GM19099 (cell line): Measurements from ENCODE around the gene HEXIM2.
A peak's percentile ranks its signal among the peaks of the same experiment; 100 is the strongest.

Experiments
- POLR2A ChIP-seq: IDR thresholded peaks from 3 replicates; pipeline ENCODE4 v1.6.1; 2011; ENCODE audit warnings: low read depth; ENCODE audit not compliant: insufficient read length; ENCODE audit errors: extremely low read depth

Gene HEXIM2

DNA sequence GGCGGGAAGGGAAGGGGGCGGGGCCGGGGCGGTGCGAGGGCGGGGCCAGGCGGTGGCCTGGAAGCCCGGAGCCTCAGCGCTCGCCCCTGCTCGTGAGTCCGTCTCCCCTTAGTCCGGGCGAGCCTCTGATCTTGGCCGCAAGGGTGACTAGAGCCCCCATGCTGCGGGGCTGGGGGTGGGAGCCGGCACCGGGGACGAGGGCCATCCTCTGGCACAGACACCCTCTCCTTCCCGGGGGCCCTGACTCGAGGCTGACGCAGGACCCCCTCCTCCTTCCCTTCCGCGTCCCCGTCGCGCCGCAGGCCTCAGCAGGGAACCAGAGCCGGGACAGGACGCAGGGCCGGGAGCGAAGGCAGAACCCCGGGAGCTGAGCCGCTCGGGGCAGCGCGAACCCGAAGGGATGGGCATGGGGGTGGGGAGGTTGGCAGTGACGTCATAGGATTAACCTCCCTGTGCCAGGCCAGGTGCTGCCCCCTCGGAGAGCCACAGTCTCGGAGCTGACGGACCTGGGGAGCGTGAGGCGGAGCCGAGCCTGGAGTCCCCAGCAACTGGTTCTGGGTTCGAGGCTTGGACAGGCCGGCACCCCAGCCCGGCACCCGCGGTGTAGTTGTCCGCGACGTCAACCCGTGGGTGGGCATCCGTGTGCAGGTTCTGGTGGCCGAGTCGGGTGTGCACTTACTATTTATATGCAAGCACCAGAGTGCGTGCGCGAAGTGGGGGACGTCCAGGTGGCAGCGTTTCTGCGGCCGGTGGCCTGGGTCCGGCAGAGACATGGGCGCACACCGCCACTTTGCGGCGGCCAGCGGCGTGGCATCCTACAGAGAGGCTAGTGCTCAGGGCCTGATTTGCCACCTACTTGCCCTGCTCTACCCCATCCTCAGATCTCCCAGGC, 28.9 kb upstream of the HEXIM2 start:
- TF ChIP-seq POLR2A = peak; percentile 32

DNA sequence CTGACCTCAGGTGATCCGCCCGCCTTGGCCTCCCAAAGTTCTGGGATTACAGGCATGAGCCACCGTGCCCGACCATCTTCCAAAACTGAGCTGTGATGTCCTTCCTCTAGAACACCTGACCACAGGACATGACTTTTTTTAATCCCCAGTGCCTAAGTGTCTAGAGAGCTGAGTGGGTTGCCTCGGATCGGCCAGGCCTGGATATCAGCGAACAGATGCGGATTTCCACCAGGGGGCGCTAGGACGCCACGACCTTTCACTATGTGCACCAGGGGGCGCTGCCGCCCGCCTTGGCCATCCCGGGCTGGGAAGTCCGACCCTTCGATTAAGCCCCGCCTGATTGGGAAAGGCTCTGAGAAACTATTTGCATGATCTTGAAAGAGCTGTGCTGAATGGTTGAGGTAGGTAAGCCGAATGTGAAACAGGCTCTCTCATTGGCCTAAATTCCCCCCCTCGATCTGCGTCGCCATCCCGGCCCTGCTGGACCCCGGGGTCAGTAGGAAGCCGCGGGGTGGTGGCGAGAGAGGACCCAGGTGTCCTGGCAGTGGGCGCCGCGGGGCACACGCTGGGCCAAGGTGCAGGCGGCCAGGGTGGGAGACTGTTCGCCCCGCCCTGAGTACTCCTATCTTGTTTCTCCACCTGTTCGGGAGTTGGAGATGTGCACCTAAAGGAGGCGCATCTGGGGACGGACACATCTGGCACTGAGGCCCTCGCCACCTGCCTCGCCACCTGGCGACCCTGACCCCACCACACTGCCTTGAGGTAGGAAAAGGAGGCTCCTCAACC, 26.3 kb upstream of the HEXIM2 start, which contains the start of gene ACBD4:
TSS of gene ACBD4 (plus strand) at position 496 of the 786 bp plus-strand sequence. CDS start 458 bp downstream, outside the sequence.
- TF ChIP-seq POLR2A = peak; percentile 82

- no peak for TF ChIP-seq POLR2A
Measured at GRCh38 chr17:45135978-45136791, 25.5 kb upstream of the HEXIM2 start.

GRCh38 chr17:45136846-45137560, 24.7 kb upstream of the HEXIM2 start:
- TF ChIP-seq POLR2A = no peak

DNA sequence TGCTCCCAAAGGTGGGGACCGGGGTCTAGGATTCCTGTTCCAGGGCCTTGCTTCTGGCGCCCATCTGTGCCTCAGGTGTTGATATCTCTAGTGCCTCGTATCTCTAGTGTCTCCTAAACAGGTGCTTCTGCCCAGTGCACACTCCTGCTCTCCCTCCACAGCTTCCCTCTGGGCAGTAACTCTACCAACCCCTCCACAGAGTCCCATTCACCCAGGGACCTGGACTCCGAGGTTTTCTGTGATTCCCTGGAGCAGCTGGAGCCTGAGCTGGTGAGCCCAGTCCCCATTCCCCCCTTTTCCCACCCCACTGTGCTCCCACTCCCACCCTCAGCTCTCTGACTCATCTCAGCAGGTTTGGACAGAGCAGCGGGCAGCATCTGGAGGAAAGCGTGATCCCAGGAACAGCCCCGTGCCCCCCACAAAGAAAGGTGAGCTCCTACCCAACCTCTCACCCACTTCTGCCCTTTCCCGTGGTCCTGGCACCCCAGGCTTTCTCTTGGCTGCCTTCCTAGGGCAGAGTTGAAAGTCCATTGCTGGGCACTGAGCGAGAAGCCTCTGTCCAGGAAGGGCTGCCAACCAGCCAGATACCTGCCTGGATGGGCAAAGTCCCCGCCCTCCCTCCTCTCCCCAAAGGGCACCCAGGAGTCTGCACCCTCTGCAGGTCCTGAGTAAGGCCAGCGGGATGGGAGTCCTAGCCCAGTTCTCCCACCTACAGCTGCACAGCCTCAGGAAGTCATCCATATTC, 23.9 kb upstream of the HEXIM2 start:
- no peak for TF ChIP-seq POLR2A

DNA sequence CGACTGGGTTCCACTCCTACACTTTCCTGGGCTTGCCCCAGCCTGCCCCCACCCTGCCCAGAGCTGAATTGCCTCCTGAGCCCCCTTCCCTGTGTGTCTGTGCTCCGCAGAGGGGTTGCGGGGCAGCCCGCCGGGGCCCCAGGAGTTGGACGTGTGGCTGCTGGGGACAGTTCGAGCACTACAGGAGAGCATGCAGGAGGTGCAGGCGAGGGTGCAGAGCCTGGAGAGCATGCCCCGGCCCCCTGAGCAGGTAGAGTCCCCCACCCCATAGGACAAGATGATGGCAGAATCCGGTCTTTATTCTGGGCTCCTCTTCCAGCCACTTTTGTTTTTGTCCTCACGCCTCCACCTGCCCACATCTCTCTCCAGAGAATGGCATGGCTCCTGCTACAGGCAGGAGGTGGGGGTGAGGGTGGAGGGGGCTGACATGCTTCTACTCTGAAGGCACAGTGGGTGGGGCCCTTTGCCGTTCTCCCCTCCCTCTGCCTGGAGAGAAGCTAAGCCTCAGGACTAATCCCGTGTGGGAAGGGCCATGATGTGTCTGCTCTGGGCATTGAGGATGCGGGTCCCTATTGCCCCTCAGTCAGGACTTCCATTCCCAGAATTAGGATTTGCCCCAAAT, 22.7 kb upstream of the HEXIM2 start:
- TF ChIP-seq POLR2A = no peak

DNA sequence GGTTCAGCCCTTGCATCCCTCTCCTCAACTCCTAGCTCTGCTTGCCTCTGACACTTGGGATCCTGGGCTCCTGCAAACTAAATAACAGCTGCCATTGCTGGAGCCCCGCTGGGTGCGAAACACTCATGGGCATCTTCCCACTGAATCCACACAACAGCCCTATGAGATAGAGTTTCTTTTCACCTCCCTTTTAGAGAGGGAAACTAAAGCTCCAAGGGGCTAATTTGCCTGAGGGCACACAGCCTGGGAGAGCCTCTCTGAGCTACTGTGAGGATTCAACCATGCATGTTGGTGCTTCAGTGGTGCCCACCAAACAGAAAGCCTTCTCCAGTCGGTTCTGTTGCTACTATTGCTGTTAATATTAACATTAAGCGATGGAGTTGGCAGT, 22.1 kb upstream of the HEXIM2 start:
- TF ChIP-seq POLR2A = no peak

DNA sequence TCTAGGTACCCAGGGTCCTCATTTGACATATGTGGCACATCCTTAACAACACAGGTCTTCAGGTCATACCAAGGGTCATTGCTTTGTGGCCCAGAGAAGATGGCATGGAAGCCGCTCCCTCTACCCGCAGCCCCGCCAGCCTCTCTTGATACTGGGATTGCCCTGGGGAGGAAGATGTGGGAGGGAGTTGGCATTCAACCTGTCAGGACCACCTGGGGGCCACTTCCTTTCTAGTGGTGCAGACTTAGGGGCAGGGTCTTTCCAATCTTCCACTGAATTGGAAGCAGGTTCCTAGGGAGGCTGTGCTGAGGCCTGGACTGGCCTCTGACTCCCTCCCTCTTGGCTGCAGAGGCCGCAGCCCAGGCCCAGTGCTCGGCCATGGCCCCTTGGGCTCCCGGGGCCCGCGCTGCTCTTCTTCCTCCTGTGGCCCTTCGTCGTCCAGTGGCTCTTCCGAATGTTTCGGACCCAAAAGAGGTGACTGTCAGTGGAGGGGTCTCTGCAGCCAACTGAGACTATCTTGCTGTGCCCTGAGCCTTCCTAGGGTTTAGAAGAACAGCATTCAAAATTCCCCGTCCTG, 18.5 kb upstream of the HEXIM2 start:
- TF ChIP-seq POLR2A = no peak

DNA sequence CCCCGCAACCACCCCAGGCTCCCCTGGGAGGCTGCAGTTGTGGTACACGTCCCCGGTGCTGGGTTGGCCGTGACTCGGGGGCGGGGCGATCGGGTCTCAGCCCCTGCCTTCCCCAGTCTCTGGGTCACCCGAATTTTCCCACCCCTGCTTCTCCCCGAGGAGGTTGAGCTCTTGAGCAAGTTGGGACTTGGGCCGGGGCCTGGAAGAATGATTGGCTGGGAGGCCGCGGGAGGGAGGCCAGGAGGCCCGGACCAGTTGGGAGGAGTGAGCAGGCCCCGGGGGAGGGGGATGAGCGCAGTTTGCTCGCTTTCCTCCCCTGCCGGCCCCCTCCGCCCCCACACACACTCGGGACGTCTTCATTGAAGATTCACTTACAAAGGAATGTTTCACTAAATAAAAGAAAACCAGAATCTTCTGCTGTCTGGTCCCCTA, 17.9 kb upstream of the HEXIM2 start:
- no peak for TF ChIP-seq POLR2A

DNA sequence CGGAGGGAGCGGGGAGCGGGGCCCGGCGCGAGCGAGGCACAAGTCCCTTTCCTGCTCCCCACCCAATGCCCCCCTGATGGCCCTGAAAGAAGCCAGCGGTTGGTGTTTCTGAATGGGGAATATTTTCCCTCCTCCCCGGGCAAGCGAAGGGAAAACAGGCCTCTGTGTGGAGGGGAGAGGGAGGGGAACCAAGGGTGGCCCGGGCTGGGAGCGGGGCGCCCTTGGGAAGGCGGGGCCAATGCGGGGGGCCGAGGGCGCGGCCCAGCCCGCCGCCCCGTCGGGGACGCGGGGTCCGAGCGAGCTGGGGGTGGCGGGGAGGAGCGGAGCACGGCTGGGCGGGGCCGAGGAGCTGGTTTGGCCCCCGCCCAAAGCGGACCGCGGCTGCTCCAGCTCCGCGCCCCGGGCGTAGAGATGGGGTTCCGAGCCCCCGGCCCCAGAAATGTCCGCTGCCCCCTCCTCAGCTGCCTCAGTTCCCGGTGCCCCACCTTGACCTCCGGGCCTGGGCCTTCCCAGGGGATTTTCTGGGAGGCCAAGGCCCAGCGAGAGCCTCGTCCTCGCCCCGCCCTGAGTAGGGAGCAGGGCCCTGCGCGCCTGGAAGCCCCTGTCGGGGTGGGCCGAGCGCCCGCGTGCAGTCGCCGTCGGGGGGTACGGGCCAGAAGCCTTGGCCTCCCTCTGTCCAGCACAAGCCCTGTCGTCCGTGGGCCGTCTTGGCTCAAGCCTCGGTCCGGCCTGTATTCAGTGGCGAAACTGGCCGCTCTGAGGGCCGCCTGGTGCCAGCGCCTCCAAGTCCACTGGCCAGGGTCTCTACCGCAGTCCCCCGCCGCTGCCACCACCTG, 17.3 kb upstream of the HEXIM2 start:
- TF ChIP-seq POLR2A = peak; percentile 54

- TF ChIP-seq POLR2A = no peak
Measured at GRCh38 chr17:45145035-45145389, 16.7 kb upstream of the HEXIM2 start.

DNA sequence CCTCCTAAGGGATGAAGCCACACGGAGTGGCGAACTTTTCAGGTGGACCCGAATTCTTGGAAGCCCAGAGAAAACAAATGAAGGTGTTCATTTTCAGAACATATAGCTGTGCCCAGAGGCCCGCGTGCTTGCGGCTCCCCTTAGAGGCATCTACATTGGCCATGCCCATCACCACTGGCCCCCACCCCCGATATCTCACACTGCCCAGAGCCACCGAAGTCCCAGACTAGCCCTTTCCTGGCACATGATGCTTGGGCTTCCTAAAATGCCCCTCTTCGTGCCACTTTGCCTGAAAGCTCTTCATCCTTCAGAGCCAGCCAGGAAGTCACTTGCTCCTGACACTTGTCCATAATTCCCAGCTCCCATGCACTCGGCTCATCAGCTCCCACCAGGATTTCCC, 15.5 kb upstream of the HEXIM2 start:
- no peak for TF ChIP-seq POLR2A

DNA sequence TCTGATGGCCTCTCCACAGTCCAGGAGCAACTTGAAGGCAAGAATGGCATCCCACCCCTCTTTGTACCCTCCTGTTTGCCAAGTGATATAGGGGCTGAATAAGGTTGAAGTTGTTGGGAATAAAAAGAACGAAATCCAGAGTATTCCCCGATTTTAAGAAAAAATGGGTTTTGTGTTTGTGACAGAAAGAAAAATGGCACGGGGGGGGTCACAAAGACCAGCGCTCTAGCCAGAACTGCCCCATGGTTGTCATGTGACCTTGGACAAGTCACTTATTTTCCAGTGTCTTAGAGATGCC, 15.1 kb upstream of the HEXIM2 start:
- TF ChIP-seq POLR2A = no peak
